Measurements from ENCODE around the gene DRD3.

DNA sequence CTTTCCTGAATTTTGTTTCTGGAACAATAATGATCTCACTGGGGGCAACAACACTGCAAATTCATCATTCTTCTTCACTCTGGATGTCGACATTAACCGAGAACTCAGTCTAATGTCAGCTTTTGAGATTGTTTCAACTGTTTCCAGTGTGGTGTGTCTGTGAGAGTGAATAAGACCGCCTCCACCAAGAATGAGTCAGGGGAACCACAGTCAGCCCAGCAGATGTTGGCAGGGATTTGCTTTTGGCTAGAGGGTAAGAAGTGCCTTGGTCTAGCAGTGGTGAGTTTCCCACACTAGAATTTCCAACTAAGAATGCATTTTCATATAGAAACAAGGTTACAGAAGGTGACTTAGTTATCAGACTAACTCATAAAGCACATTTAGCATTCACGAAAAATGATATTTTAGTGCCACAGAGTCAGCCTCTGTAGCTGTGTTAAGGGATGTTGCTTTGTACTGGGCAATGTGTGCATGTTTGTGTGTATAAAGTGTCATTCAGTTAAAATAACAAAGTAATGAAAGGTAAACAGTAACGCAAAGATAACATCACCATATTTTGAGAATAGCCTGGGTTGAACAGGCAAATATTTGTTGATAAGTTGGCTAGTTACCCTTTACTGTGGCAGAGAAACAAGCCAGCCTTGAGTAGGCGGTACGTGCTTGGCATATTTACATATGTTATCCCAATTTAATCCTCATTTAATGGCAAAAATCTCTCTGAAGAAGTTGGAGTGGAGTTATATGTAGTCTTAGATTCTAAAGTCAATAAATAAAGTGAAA lies 33.8 kb downstream of the DRD3 start:
- TF ChIP-seq, protein P1, sequence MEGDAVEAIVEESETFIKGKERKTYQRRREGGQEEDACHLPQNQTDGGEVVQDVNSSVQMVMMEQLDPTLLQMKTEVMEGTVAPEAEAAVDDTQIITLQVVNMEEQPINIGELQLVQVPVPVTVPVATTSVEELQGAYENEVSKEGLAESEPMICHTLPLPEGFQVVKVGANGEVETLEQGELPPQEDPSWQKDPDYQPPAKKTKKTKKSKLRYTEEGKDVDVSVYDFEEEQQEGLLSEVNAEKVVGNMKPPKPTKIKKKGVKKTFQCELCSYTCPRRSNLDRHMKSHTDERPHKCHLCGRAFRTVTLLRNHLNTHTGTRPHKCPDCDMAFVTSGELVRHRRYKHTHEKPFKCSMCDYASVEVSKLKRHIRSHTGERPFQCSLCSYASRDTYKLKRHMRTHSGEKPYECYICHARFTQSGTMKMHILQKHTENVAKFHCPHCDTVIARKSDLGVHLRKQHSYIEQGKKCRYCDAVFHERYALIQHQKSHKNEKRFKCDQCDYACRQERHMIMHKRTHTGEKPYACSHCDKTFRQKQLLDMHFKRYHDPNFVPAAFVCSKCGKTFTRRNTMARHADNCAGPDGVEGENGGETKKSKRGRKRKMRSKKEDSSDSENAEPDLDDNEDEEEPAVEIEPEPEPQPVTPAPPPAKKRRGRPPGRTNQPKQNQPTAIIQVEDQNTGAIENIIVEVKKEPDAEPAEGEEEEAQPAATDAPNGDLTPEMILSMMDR (IDR thresholded peaks at IDR 0.05): no peak
- TF ChIP-seq POLR2A (IDR thresholded peaks at IDR 0.05): no peak

Data from body of pancreas (tissue), 4 donors.